GM03348 (cell line): ENCODE measurements around the gene STX11.

Experiments
- DNase-seq: peaks from one replicate; pipeline ENCODE4 v3.0.0; 2012; ENCODE audit warnings: low spot score

Gene STX11

GRCh38 chr6:144143106-144143505 lies 7.2 kb upstream of the STX11 start:
- DNase-seq, result no peak

DNA sequence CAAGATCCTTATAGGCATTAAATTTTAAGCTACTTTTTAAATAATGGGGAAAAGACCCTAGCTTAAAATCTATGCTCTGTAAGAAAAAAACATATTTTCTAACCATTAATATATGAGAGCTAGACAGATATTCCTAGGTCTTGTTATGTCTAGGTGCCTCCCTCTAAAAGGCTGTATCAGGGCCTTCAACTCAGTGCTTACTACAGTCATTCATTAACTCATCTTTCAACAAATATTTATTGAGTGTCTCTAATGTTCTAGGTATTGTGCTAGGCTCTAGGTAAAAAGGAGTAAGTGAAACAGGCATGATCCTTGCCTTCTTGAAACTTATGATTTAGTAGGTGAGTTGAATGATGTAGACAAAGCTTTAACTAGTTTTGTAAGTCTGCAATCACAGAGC lies 6.4 kb upstream of the STX11 start:
- DNase-seq, result no peak

GRCh38 chr6:144144996-144145395 lies 5.3 kb upstream of the STX11 start:
- no peak for DNase-seq

GRCh38 chr6:144145541-144145940 lies 4.8 kb upstream of the STX11 start:
- DNase-seq, result no peak

- DNase-seq, result no peak
Observed at GRCh38 chr6:144148886-144149285, 1.4 kb upstream of the STX11 start.

- no peak for DNase-seq
Observed at GRCh38 chr6:144149558-144149893, 791 bp upstream of the STX11 start.

DNA sequence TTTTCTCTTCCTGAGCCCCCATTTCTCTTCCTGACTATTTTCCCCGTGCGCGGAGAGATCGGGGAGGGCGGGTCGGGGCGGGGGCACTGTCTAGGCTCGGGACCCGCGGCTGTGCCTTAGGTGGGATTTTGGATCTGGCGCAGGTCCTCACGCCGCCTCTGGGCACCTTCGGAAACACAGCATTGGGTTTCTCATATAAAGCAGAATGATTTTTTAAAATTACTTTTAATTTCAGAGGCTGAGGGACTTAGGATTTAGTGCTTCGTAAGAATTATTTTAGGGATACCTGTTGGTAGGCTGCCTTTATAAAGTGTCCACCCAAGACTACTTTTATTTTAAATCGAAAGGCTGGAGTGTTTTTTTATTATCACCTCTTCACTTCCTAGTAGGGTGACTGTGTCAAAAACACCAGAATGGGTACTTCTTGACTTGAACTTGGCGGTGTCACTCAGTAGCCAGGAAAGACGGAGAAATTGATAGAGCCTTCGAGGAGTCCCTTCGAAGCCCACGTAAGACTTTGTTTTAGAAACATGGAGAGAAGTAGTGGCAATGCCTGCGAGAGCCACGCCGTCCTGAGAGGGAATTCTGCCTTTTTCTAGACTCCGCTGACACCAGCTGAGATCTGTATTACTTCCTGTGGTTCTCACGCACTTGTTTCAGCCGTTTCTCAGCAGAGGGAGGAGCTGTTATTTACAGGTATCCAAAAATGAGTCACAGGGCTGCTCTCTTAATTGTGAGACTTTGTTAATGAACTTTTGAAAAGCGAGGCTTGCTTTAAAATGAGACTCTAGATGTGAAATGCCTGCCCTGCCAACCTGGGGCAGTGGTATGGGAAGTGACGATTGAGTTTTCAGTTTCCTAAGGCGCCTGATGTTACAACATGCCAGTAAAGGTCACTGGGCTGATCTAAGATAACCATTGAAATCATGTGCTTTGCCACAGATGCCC lies 667 bp downstream of the STX11 start:
- peak; percentile 25 for DNase-seq

GRCh38 chr6:144152334-144152900 lies 2.1 kb downstream of the STX11 start:
- no peak for DNase-seq

- DNase-seq, result no peak
Observed at GRCh38 chr6:144153260-144153659, 2.9 kb downstream of the STX11 start.

GRCh38 chr6:144153971-144154370 lies 3.7 kb downstream of the STX11 start:
- no peak for DNase-seq

- DNase-seq, result no peak
Observed at GRCh38 chr6:144155529-144155928, 5.2 kb downstream of the STX11 start.

GRCh38 chr6:144156338-144156737 lies 6.0 kb downstream of the STX11 start:
- no peak for DNase-seq

GRCh38 chr6:144156991-144157390 lies 6.7 kb downstream of the STX11 start:
- DNase-seq, result no peak

DNA sequence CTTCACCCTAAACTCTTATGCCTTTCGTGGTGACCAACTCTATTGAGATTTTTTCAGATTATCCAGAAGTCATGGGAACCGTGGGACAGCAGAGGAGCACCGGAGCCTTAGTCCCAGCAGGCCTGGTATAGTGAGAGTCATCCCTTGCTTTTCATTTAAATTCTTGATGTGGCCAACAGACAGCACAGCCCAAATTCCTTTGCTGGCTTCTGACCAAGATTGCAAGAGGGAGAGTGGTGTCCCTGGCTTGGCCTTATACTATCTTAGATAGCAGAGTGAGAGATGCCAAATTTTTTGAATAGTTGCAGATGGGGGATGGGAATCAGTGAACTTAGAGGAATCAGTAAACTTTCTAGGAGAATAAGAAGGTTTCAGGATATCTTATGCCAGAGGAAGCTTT lies 7.8 kb downstream of the STX11 start:
- peak; percentile 89 for DNase-seq

DNA sequence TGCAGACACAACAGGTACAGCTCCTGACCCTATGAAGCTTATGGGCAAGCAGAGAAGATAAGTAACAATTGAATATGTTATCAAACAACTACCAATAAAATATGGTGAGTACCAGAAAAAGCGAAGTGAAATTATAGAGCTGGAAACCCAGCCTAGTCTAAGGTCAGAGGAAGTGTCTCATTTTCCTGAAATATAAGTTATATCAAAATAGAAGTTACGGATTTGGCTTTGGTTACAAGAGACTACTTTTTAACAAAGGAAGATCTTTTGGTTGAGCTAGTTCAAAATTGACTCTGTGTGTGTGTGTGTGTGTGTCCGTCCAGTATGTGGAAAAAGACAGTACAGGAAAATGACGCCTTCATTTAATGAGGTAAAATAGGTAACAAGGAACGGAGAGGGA lies 8.9 kb downstream of the STX11 start:
- DNase-seq, result no peak

- no peak for DNase-seq
Observed at GRCh38 chr6:144159742-144160141, 9.4 kb downstream of the STX11 start.

DNA sequence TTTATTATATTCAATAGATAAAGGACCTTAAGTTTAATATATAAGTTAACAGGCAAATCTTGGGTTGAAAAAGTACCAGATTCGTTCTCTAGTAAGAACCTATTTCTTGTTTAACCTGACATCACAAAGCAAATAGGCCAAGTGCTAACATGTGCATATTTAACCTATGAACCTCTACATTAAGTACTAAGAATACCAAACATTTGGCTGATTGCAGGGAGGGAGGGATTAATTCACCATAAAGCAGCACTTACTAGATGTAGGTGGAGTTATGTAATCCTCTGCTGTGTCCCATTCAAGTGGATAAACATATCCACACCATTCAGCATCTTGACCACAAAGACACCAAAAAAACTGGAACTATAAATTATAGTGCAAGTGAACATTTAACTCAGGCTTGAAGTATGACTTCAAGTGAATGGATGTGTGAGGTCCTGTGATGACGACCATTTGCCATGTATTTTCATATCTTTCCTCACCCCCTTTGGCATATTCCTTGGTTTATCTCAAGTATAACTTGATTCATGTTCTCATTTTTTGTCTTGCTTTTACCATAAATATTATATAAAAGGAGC lies 10.2 kb downstream of the STX11 start:
- no peak for DNase-seq

- DNase-seq, result no peak
Observed at GRCh38 chr6:144161975-144162374, 11.7 kb downstream of the STX11 start.

DNA sequence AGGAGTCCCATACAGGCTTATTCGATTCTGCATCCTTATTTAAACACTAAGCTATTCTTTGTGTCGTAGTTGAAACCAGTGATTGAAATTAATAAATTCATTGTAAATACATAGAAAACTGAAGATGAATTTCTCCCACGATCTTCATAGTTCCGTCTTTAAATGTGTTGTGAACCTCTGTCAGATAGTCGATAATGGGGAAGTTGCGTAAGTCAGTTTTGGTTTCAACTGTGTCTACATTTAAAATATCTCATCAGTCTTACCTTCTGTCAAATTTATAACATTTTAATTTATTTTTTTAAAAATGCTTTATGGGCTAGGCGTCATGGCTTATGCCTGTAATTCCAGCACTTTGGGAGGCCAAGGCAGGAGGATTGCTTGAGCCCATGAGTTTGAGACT lies 12.7 kb downstream of the STX11 start:
- no peak for DNase-seq

DNA sequence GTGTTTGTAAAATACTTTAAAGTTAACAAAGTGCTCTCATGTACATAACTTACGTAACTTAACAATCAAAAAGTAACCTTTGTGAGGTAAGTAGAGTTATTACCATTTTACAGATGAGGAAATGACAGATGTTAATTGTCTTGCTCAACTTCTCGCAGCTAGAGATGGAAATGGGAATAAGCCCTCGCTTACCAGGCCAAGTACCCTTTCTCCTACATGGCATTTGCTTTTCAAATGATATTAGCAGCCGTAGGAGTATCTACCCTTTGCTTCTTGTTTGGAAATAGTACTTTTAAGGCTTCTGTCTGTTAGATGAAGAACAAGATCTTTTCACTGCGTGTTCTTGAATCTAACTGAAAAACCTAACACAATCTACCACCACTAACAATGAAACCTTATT lies 15.5 kb downstream of the STX11 start:
- no peak for DNase-seq

DNA sequence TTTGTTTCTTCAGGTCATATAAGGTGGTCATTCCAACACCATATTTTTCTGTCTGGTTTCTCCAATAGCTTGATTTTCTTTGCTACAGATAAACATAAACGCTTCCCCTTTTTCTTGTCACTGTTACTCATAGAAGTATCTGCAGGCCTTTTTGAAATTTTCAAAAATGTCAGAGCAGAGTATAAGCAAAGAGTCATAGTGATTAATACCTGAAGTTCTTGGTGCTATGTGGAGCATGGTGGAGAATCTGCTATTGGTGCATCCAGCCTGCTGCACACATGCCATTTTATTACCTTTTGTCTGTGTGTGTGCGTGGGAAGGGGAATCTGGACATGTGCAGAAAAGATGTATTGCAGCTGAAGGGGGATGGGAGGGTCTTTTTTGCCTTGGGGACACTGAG lies 19.7 kb downstream of the STX11 start:
- no peak for DNase-seq

DNA sequence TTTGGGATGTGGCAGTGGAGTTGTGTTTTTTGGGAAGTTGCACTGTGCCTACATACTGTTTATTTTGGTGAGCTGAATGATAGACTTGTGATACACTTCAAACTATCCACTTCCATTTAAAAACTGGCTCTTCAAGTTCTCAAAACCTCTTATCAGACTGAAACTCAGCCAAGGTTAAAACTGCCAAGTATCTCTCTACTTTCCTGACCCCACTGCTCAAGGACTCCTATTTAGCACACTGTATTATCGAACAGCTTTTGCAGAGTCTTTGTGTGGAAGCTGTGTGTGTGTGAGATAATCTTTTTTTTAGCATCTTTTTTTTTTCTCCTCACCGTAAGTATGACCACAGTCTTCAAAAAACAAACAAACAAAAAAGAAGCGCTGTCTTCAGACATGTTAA lies 21.1 kb downstream of the STX11 start:
- DNase-seq, result no peak

GRCh38 chr6:144174006-144174405 lies 23.7 kb downstream of the STX11 start:
- DNase-seq, result no peak

- DNase-seq, result no peak
Observed at GRCh38 chr6:144176043-144176442, 25.7 kb downstream of the STX11 start.
